ENCODE data around the gene PIMREG. TPM values are rescaled to one million over a fixed set of nuclear protein-coding genes. Genes with fewer than 3 reads are reported as not detected.

PIMREG gene
- total and polyA plus RNA-seq, 2 donors from 2014 or later: 1.7 TPM; not detected in 1

GRCh38 chr17:6456321-6456720, 12.1 kb downstream of the PIMREG start:
- Histone ChIP-seq H3K36me3 (ENCODE audit: control insufficient read depth in 2 of 3, insufficient read depth in 3 of 3, low read length in 3 of 3) (peaks cover 0 to 4% (median 0%) of the 10 kb centered on the region in 3 donors), H3K27me3 (ENCODE audit: control insufficient read depth, insufficient read depth, low read length) (no peaks in the 10 kb centered on the region), H3K9me3 (ENCODE audit: control insufficient read depth in 2 of 3, insufficient read depth in 1 of 3, low read length in 3 of 3) (no peaks in the 10 kb centered on the region), H3K27ac (ENCODE audit: low read depth in 2 of 2, low read length in 2 of 2) (no peak overlapping the region), H3K9ac (ENCODE audit: low read length in 3 of 3) (no peak overlapping the region), H3K4me1 (ENCODE audit: control insufficient read depth in 2 of 3, insufficient read depth in 2 of 3, low read depth in 1 of 3, low read length in 3 of 3) (peaks cover 0 to 5% (median 0%) of the 10 kb centered on the region in 3 donors), H3K4me3 (ENCODE audit: low read length in 3 of 3) (no peak overlapping the region)
- FAIRE-seq (no peak), DNase-seq (peak in 1 of 5 donors; percentile 61)
- intact Hi-C loops (cut with DNase I): no loop called here
- no peak for TF ChIP-seq CTCF (IDR thresholded peaks at IDR 0.05; ENCODE audit: borderline replicate concordance, extremely low read depth, insufficient read depth)

GRCh38 chr17:6456914-6457687, 12.8 kb downstream of the PIMREG start:
- no peak for FAIRE-seq

GRCh38 chr17:6457688-6458459, 13.6 kb downstream of the PIMREG start:
- intact Hi-C loops (cut with DNase I): no loop called here

More at GRCh38 chr17:6456914-6457687, 12.8 kb downstream of the PIMREG start:
- TF ChIP-seq CTCF (IDR thresholded peaks at IDR 0.05; ENCODE audit: borderline replicate concordance, extremely low read depth, insufficient read depth): no peak
- no peak overlapping the region for H3K9ac ChIP-seq (ENCODE audit: low read length in 3 of 3)
- no peaks in the 10 kb centered on the region for H3K9me3 ChIP-seq (ENCODE audit: control insufficient read depth in 2 of 3, insufficient read depth in 1 of 3, low read length in 3 of 3)
- H3K27ac ChIP-seq (ENCODE audit: low read depth in 2 of 2, low read length in 2 of 2): no peak overlapping the region
- peak in 1 of 5 donors; percentile 90 for DNase-seq
- intact Hi-C loops (cut with DNase I): no loop called here
- no peak overlapping the region for H3K4me3 ChIP-seq (ENCODE audit: low read length in 3 of 3)
- H3K27me3 ChIP-seq (ENCODE audit: control insufficient read depth, insufficient read depth, low read length): no peaks in the 10 kb centered on the region
- H3K36me3 ChIP-seq (ENCODE audit: control insufficient read depth in 2 of 3, insufficient read depth in 3 of 3, low read length in 3 of 3): peaks cover 0 to 4% (median 0%) of the 10 kb centered on the region in 3 donors
- peaks cover 0 to 5% (median 0%) of the 10 kb centered on the region in 3 donors for H3K4me1 ChIP-seq (ENCODE audit: control insufficient read depth in 2 of 3, insufficient read depth in 2 of 3, low read depth in 1 of 3, low read length in 3 of 3)

More at GRCh38 chr17:6457688-6458459, 13.6 kb downstream of the PIMREG start:
- Histone ChIP-seq H3K9me3 (ENCODE audit: control insufficient read depth in 2 of 3, insufficient read depth in 1 of 3, low read length in 3 of 3) (no peaks in the 10 kb centered on the region), H3K36me3 (ENCODE audit: control insufficient read depth in 2 of 3, insufficient read depth in 3 of 3, low read length in 3 of 3) (peaks cover 0 to 4% (median 0%) of the 10 kb centered on the region in 3 donors), H3K4me3 (ENCODE audit: low read length in 3 of 3) (no peak overlapping the region), H3K27me3 (ENCODE audit: control insufficient read depth, insufficient read depth, low read length) (no peaks in the 10 kb centered on the region), H3K9ac (ENCODE audit: low read length in 3 of 3) (no peak overlapping the region), H3K4me1 (ENCODE audit: control insufficient read depth in 2 of 3, insufficient read depth in 2 of 3, low read depth in 1 of 3, low read length in 3 of 3) (peaks cover 0 to 5% (median 0%) of the 10 kb centered on the region in 3 donors), H3K27ac (ENCODE audit: low read depth in 2 of 2, low read length in 2 of 2) (peak overlapping the region in 1 of 2 donors; percentile 43)
- DNase-seq (peak in 2 of 5 donors; percentile 51 to 87), FAIRE-seq (no peak)
- TF ChIP-seq CTCF (IDR thresholded peaks at IDR 0.05; ENCODE audit: borderline replicate concordance, extremely low read depth, insufficient read depth): no peak
